SU-DHL-6 (cell line): ENCODE data around the gene NSUN2.

ENCODE experiments used
- H2AFZ ChIP-seq: fragments of 200-600 bp; sonication (generic); 2 replicates; pipeline ENCODE4 v1.6.1; 2014; ENCODE audit warnings: low read depth, mild to moderate bottlenecking, moderate library complexity, mixed read lengths, antibody characterized with exemption, low read length; ENCODE audit not compliant: severe bottlenecking
- H3F3A ChIP-seq: fragments of 200-600 bp; shearing (Covaris generic); 2 replicates; pipeline ENCODE4 v1.6.0; 2016; ENCODE audit warnings: antibody characterized with exemption, mild to moderate bottlenecking; ENCODE audit not compliant: insufficient read depth
- H3K27ac ChIP-seq: fragments of 200-600 bp; sonication (generic); 2 replicates; pipeline ENCODE4 v1.5.1; 2016; ENCODE audit warnings: low read depth, mild to moderate bottlenecking, low read length, moderate library complexity, mixed read lengths
- H3K27me3 ChIP-seq: fragments of 200-600 bp; sonication (generic), shearing (Covaris generic); 2 replicates; pipeline ENCODE4 v1.6.0; 2014; ENCODE audit warnings: mild to moderate bottlenecking, low read length
- H3K36me3 ChIP-seq: fragments of 200-600 bp; sonication (generic); 2 replicates; pipeline ENCODE4 v1.6.1; 2014; ENCODE audit warnings: mild to moderate bottlenecking, low read length, mixed read lengths
- H3K4me2 ChIP-seq: fragments of 300-600, 200-600 bp; shearing (Covaris generic), sonication (generic); 2 replicates; pipeline ENCODE4 v1.6.0; 2014; ENCODE audit warnings: low read length, low read depth, mild to moderate bottlenecking; ENCODE audit not compliant: poor library complexity, severe bottlenecking
- H3K4me3 ChIP-seq: fragments of 200-600 bp; sonication (generic); 2 replicates; pipeline ENCODE4 v1.5.1; 2014; ENCODE audit warnings: antibody characterized with exemption, low read length, mild to moderate bottlenecking, mixed read lengths; ENCODE audit not compliant: insufficient read depth, poor library complexity, severe bottlenecking
- H3K79me2 ChIP-seq: fragments of 200-600 bp; sonication (generic); 2 replicates; pipeline ENCODE4 v1.6.1; 2014; ENCODE audit warnings: mild to moderate bottlenecking, low read length, moderate library complexity; ENCODE audit not compliant: insufficient read depth
- H3K9ac ChIP-seq: fragments of 200-600 bp; sonication (generic); 2 replicates; pipeline ENCODE4 v1.7.0; 2014; ENCODE audit warnings: mild to moderate bottlenecking, low read length
- H3K9me2 ChIP-seq: fragments of 200-600 bp; sonication (generic); replicated peaks from 2 replicates; pipeline ENCODE4 v1.6.1; 2014; ENCODE audit warnings: low read length; ENCODE audit not compliant: insufficient read depth
- H3K9me3 ChIP-seq: fragments of 200-600 bp; sonication (generic); 2 replicates; pipeline ENCODE4 v1.6.1; 2014; ENCODE audit warnings: low read length, mixed read lengths; ENCODE audit not compliant: insufficient read depth
- H4K20me1 ChIP-seq: fragments of 200-600 bp; sonication (generic); 2 replicates; pipeline ENCODE4 v1.6.1; 2014; ENCODE audit warnings: low read depth, mild to moderate bottlenecking, antibody characterized with exemption, low read length, moderate library complexity, mixed read lengths
- CTCF ChIP-seq: fragments of 200-600 bp; sonication (generic); IDR thresholded peaks from one replicate; pipeline ENCODE4 v1.5.1; 2017; ENCODE audit warnings: antibody characterized with exemption, mild to moderate bottlenecking, low read length, moderate library complexity; ENCODE audit not compliant: insufficient read depth, poor library complexity, severe bottlenecking
- EZH2phosphoT487 ChIP-seq: fragments of 200-600 bp; sonication (generic), shearing (Covaris generic); conservative IDR thresholded peaks from 2 replicates; pipeline ENCODE4 v1.6.1; 2018; ENCODE audit warnings: mild to moderate bottlenecking, antibody characterized with exemption, low read length, moderate library complexity, mixed read lengths

Gene NSUN2

GRCh38 chr5:6565492-6565891, 67.4 kb downstream of the NSUN2 start:
- no peaks in the 10 kb centered on the region for H3K36me3 ChIP-seq
- no peaks in the 10 kb centered on the region for H4K20me1 ChIP-seq
- H3F3A ChIP-seq, result no peaks in the 10 kb centered on the region
- TF ChIP-seq CTCF (no peak), EZH2phosphoT487 (no peak)
- no peak overlapping the region for H3K9ac ChIP-seq
- H3K27me3 ChIP-seq, result no peaks in the 10 kb centered on the region
- H3K4me3 ChIP-seq, result no peak overlapping the region
- no peak overlapping the region for H3K27ac ChIP-seq
- H2AFZ ChIP-seq, result no peak overlapping the region
- no peaks in the 10 kb centered on the region for H3K79me2 ChIP-seq
- H3K9me2 ChIP-seq, result no peaks in the 10 kb centered on the region
- no peak overlapping the region for H3K4me2 ChIP-seq
- H3K9me3 ChIP-seq, result no peaks in the 10 kb centered on the region

DNA sequence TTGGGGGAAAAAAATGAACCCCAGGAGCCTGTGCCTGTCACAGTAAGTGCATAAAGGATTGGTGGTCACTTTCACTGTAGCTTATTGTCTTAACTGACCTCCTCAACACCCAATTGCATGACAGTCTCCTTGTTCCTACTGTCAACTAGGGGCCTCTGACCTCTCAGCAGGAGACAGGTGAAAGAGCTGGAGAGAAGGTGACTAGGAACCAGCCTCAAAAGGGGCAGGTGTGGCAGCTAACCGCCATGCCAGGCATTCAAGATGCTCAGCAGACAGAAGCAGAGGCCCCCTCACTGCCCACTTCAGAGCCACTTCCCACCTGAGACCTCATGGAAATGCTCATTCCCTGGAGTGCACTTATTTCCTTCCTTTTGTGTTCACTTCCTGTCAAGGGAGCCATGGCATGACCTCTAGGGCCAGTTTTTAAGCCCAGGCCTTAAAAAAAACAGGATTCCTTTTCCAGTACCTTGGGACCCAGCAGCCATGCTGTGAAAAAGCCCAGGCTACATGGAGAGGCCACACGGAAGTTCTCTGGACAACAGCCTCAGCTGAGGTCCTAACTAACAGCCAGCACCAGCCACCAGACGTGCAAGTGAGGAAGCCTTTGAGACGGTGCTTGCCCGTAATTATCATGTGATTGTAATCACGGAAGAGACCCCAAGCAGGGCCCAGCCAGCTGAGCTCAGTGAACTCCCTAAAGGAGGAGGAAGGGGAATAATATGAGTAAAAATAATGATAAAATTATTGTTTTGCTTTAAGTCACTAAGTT, 74.9 kb downstream of the NSUN2 start:
- H3K27ac ChIP-seq, result no peak overlapping the region
- H3K9me3 ChIP-seq, result peaks cover 10% of the 10 kb centered on the region; the same call in 1 of the 2 replicates
- no peak overlapping the region for H3K9ac ChIP-seq
- no peaks in the 10 kb centered on the region for H3K79me2 ChIP-seq
- 0 out of 2 replicates have a peak, but pooled peaks cover 3% of the 10 kb centered on the region for H3K36me3 ChIP-seq
- no peaks in the 10 kb centered on the region for H3K9me2 ChIP-seq
- H3K4me2 ChIP-seq, result no peak overlapping the region
- no peak overlapping the region for H2AFZ ChIP-seq
- TF ChIP-seq CTCF, result no peak
- TF ChIP-seq EZH2phosphoT487, result no peak
- H3K27me3 ChIP-seq, result no peaks in the 10 kb centered on the region
- no peak overlapping the region for H3K4me3 ChIP-seq
- no peaks in the 10 kb centered on the region for H4K20me1 ChIP-seq
- no peaks in the 10 kb centered on the region for H3F3A ChIP-seq

GRCh38 chr5:6556802-6557102, 76.1 kb downstream of the NSUN2 start:
- peaks cover 10% of the 10 kb centered on the region; the same call in 1 of the 2 replicates for H3K9me3 ChIP-seq
- no peaks in the 10 kb centered on the region for H3K9me2 ChIP-seq
- no peak overlapping the region for H2AFZ ChIP-seq
- 0 out of 2 replicates have a peak, but pooled peaks cover 3% of the 10 kb centered on the region for H3K36me3 ChIP-seq
- no peaks in the 10 kb centered on the region for H4K20me1 ChIP-seq
- no peak overlapping the region for H3K27ac ChIP-seq
- no peak overlapping the region for H3K4me2 ChIP-seq
- H3K4me3 ChIP-seq, result no peak overlapping the region
- no peak for TF ChIP-seq EZH2phosphoT487
- no peak for TF ChIP-seq CTCF
- no peak overlapping the region for H3K9ac ChIP-seq
- H3F3A ChIP-seq, result no peaks in the 10 kb centered on the region
- H3K27me3 ChIP-seq, result no peaks in the 10 kb centered on the region
- no peaks in the 10 kb centered on the region for H3K79me2 ChIP-seq
